H1 (cell line): ENCODE results near the gene MRRF. TPM values are rescaled to one million over a fixed set of nuclear protein-coding genes. Genes with fewer than 3 reads are reported as not detected.

Experiments
- CTCF ChIA-PET: fragments of 300-600 bp; sonication (Branson Sonifier 250); formaldehyde crosslinking; loops from one replicate; lab custom pipeline; 2021; ENCODE audit not compliant: partially characterized antibody; lab: Charles Lee
- POLR2A ChIA-PET: fragments of 300-600 bp; sonication (Branson Sonifier 250); formaldehyde crosslinking; loops from one replicate; lab custom pipeline; 2021; ENCODE audit warnings: inconsistent platforms; ENCODE audit not compliant: partially characterized antibody; lab: Charles Lee
- DNase-seq, 2 experiments: peaks; one replicate each; pipeline versions ENCODE4 v3.0.0 to v3.0.0-alpha.2; 2010 to 2022; ENCODE audit warnings: low spot score in 2 of 2, low read depth in 1 of 2, mixed read lengths in 1 of 2
- FAIRE-seq: peaks from 2 replicates; lab custom pipeline; 2011; peaks lifted over from hg19 to GRCh38; lab: Jason Lieb, UNC
- H2AFZ ChIP-seq: 2 replicates; pipeline ENCODE4 v1.8.1; 2012; ENCODE audit warnings: low read length, inconsistent platforms
- H2AK5ac ChIP-seq: 2 replicates; pipeline ENCODE4 v1.6.1; 2013; ENCODE audit warnings: low read depth, low read length
- H2BK120ac ChIP-seq: replicated peaks from 2 replicates; pipeline ENCODE3; 2013; ENCODE audit warnings: low read depth, low read length, inconsistent platforms
- H2BK12ac ChIP-seq: 2 replicates; pipeline ENCODE4 v1.6.1; 2013; ENCODE audit warnings: low read depth, low read length
- H2BK15ac ChIP-seq: 2 replicates; pipeline ENCODE4 v1.6.1; 2013; ENCODE audit warnings: low read length
- H2BK20ac ChIP-seq: 2 replicates; pipeline ENCODE4 v1.6.1; 2013; ENCODE audit warnings: low read length
- H2BK5ac ChIP-seq: 2 replicates; pipeline ENCODE4 v1.6.1; 2013; ENCODE audit warnings: low read depth, low read length
- H3K14ac ChIP-seq: 2 replicates; pipeline ENCODE4 v1.6.1; 2013; ENCODE audit warnings: inconsistent platforms; ENCODE audit not compliant: insufficient read length
- H3K18ac ChIP-seq: 2 replicates; pipeline ENCODE4 v1.6.1; 2013; ENCODE audit warnings: low read length; ENCODE audit errors: extremely low read depth
- H3K23ac ChIP-seq: 2 replicates; pipeline ENCODE4 v1.6.1; 2013; ENCODE audit warnings: inconsistent platforms; ENCODE audit not compliant: insufficient read length
- H3K23me2 ChIP-seq: 2 replicates; pipeline ENCODE4 v1.6.1; 2013; ENCODE audit warnings: low read depth, low read length
- H3K27ac ChIP-seq: 2 replicates; pipeline ENCODE4 v1.6.1; 2011; ENCODE audit warnings: low read depth, low read length, inconsistent platforms
- H3K27me3 ChIP-seq, 4 experiments: replicated peaks in 1 of 4; 1 replicate in 1 of 4; 2 replicates in 3 of 4; pipeline versions ENCODE4 v1.6.1 to v1.8.1; 2011 to 2013; ENCODE audit warnings: low read length in 3 of 4, mild to moderate bottlenecking in 3 of 4, inconsistent platforms in 2 of 4, mixed read lengths in 2 of 4, moderate library complexity in 1 of 4; ENCODE audit not compliant: control insufficient read depth in 3 of 4, insufficient read depth in 3 of 4; ENCODE audit errors: extremely low read depth in 1 of 4
- H3K36me3 ChIP-seq, 4 experiments: 2 replicates each; pipeline versions ENCODE4 v1.6.1 to v1.8.1; 2011 to 2013; ENCODE audit warnings: mild to moderate bottlenecking in 4 of 4, low read length in 3 of 4, moderate library complexity in 2 of 4, control low read depth in 1 of 4, inconsistent platforms in 1 of 4; ENCODE audit not compliant: insufficient read depth in 4 of 4, control insufficient read depth in 2 of 4
- H3K4ac ChIP-seq: replicated peaks from 2 replicates; pipeline ENCODE3; 2013; ENCODE audit warnings: low read length, low read depth, mixed read lengths, inconsistent platforms; ENCODE audit not compliant: insufficient read length
- H3K4me1 ChIP-seq, 4 experiments: replicated peaks in 1 of 4; 1 replicate in 1 of 4; 2 replicates in 3 of 4; pipeline versions ENCODE4 v1.6.1 to v1.8.1; 2011 to 2013; ENCODE audit warnings: low read length in 3 of 4, inconsistent platforms in 2 of 4, mixed read lengths in 1 of 4; ENCODE audit not compliant: insufficient read depth in 4 of 4, control insufficient read depth in 3 of 4
- H3K4me2 ChIP-seq, 2 experiments: 2 replicates each; pipeline versions ENCODE4 v1.6.1 to v1.8.1; 2011 to 2013; ENCODE audit warnings: low read depth in 2 of 2, low read length in 2 of 2, control low read depth in 1 of 2, inconsistent platforms in 1 of 2, mild to moderate bottlenecking in 1 of 2; ENCODE audit not compliant: insufficient read depth in 1 of 2
- H3K4me3 ChIP-seq, 4 experiments: fragments of 200-600, 300-600 bp in 1 of 4; sonication (generic), shearing (Covaris generic), sonication (Bioruptor Twin) in 1 of 4; 2 replicates each; pipeline versions ENCODE4 v1.5.1 to v1.8.1; 2011 to 2016; ENCODE audit warnings: low read length in 4 of 4, low read depth in 3 of 4, control low read depth in 2 of 4, inconsistent platforms in 2 of 4, mild to moderate bottlenecking in 2 of 4, mixed read lengths in 1 of 4, moderate library complexity in 1 of 4; ENCODE audit not compliant: insufficient read depth in 2 of 4; ENCODE audit errors: extremely low read depth in 1 of 4
- H3K56ac ChIP-seq: replicated peaks from 2 replicates; pipeline ENCODE3; 2013; ENCODE audit warnings: low read depth, mild to moderate bottlenecking, mixed read lengths, low read length, inconsistent platforms; ENCODE audit not compliant: insufficient read length
- H3K79me1 ChIP-seq: 2 replicates; pipeline ENCODE4 v1.6.1; 2013; ENCODE audit warnings: low read depth, low read length, control low read depth
- H3K79me2 ChIP-seq, 2 experiments: 2 replicates each; pipeline versions ENCODE4 v1.6.1 to v1.8.1; 2012 to 2013; ENCODE audit warnings: low read length in 2 of 2, mild to moderate bottlenecking in 2 of 2, inconsistent platforms in 1 of 2; ENCODE audit not compliant: insufficient read depth in 2 of 2, control insufficient read depth in 1 of 2
- H3K9ac ChIP-seq, 4 experiments: replicated peaks in 1 of 4; 1 replicate in 1 of 4; 2 replicates in 3 of 4; pipeline versions ENCODE4 v1.6.1 to v1.8.1; 2011 to 2013; ENCODE audit warnings: low read depth in 3 of 4, low read length in 3 of 4, control low read depth in 2 of 4, mild to moderate bottlenecking in 2 of 4, moderate library complexity in 2 of 4, inconsistent platforms in 1 of 4; ENCODE audit errors: extremely low read depth in 1 of 4
- H3K9me3 ChIP-seq, 2 experiments: 2 replicates each; pipeline versions ENCODE4 v1.6.1 to v1.8.1; 2012 to 2013; ENCODE audit warnings: mild to moderate bottlenecking in 2 of 2, moderate library complexity in 2 of 2, control low read depth in 1 of 2, inconsistent platforms in 1 of 2, low read depth in 1 of 2, low read length in 1 of 2, mixed read lengths in 1 of 2; ENCODE audit not compliant: insufficient read depth in 2 of 2
- H4K20me1 ChIP-seq, 2 experiments: replicated peaks in 1 of 2; 2 replicates each; pipeline versions ENCODE3 to v1.8.1; 2011 to 2013; ENCODE audit warnings: inconsistent platforms in 2 of 2, low read length in 2 of 2, mild to moderate bottlenecking in 1 of 2; ENCODE audit not compliant: insufficient read depth in 2 of 2, control insufficient read depth in 1 of 2
- H4K5ac ChIP-seq: 2 replicates; pipeline ENCODE4 v1.6.1; 2013; ENCODE audit warnings: low read length, low read depth, mixed read lengths, inconsistent platforms; ENCODE audit not compliant: insufficient read length
- H4K8ac ChIP-seq: 2 replicates; pipeline ENCODE4 v1.8.0; 2013; ENCODE audit warnings: mild to moderate bottlenecking, moderate library complexity, low read length, inconsistent platforms; ENCODE audit not compliant: insufficient read depth; ENCODE audit errors: extremely low read depth
- H4K91ac ChIP-seq: replicated peaks from 2 replicates; pipeline ENCODE3; 2013; ENCODE audit warnings: low read length, mixed read lengths, inconsistent platforms; ENCODE audit not compliant: insufficient read length
- EGR1 ChIP-seq: IDR thresholded peaks from 2 replicates; pipeline ENCODE4 v1.6.1; 2011; ENCODE audit warnings: low read depth, low read length, borderline replicate concordance
- MAX ChIP-seq: IDR thresholded peaks from 2 replicates; pipeline ENCODE4 v1.6.1; 2012; ENCODE audit warnings: inconsistent platforms
- NRF1 ChIP-seq: IDR thresholded peaks from 2 replicates; pipeline ENCODE4 v1.6.1; 2011; ENCODE audit warnings: mild to moderate bottlenecking, low read depth, low read length, improper control_type of control experiment
- POU5F1 ChIP-seq: IDR thresholded peaks from 2 replicates; pipeline ENCODE4 v1.6.1; 2011; ENCODE audit warnings: low read depth, mild to moderate bottlenecking, low read length, moderate library complexity
- RAD21 ChIP-seq, 2 experiments: IDR thresholded peaks in 1 of 2; conservative IDR thresholded peaks in 1 of 2; 2 replicates each; pipeline ENCODE4 v1.6.1; 2011; ENCODE audit warnings: low read depth in 2 of 2, low read length in 2 of 2, improper control_type of control experiment in 1 of 2, inconsistent platforms in 1 of 2, mild to moderate bottlenecking in 1 of 2, moderate library complexity in 1 of 2
- RXRA ChIP-seq: IDR thresholded peaks from 2 replicates; pipeline ENCODE4 v1.6.1; 2011; ENCODE audit warnings: low read depth, mild to moderate bottlenecking, low read length, moderate library complexity; ENCODE audit not compliant: insufficient read depth
- TEAD4 ChIP-seq: IDR thresholded peaks from 2 replicates; pipeline ENCODE4 v1.6.1; 2012; ENCODE audit warnings: low read depth, low read length, inconsistent platforms, mixed read lengths
- WGBS, 2 experiments: shearing (Covaris generic) in 1 of 2; methylation state at CpG; one replicate each; pipeline versions ENCODE4 v1.1.6 to v1.1.7; 2013 to 2015; ENCODE audit warnings: low lambda C conversion rate in 2 of 2, mixed read lengths in 2 of 2, inconsistent platforms in 1 of 2, low coverage in 1 of 2, missing lambda C conversion rate in 1 of 2; ENCODE audit not compliant: insufficient replicate concordance in 2 of 2, insufficient coverage in 1 of 2, insufficient read length in 1 of 2; ENCODE audit errors: extremely low coverage in 1 of 2, missing lambda C conversion rate in 1 of 2; 5-methylcytosine and 5-hydroxymethylcytosine counted together
- polyA plus RNA-seq, 7 experiments: library from polyadenylated mRNA; depleted of rRNA in 3 of 7; stranded (reverse) in 5 of 7; unstranded in 2 of 7; fragments of >200 nt in 5 of 7; fragments of 200-250 nt in 2 of 7; gene quantifications; 1 replicate in 5 of 7; 2 replicates in 1 of 7; 4 replicates in 1 of 7; pipeline versions ENCODE4 v1.2.1 to v1.2.3, GENCODE V29; 2011 to 2013; ENCODE audit warnings: missing spikeins in 2 of 7, mixed read lengths in 2 of 7
- total RNA-seq: library from RNA; stranded (reverse); fragmentation: NEBNext Ultra II Directional; extraction: Animal tissue kit (Norgen Biotek cat#: 25700); gene quantifications from 2 replicates; pipeline ENCODE4 v1.2.1, GENCODE V29; 2021

Gene MRRF
- total and polyA plus RNA-seq, 2 of the 8 experiments (the other 6 are each of a cell fraction or from before 2014, with no cell fraction given), result 29.4 to 47.8 TPM

DNA sequence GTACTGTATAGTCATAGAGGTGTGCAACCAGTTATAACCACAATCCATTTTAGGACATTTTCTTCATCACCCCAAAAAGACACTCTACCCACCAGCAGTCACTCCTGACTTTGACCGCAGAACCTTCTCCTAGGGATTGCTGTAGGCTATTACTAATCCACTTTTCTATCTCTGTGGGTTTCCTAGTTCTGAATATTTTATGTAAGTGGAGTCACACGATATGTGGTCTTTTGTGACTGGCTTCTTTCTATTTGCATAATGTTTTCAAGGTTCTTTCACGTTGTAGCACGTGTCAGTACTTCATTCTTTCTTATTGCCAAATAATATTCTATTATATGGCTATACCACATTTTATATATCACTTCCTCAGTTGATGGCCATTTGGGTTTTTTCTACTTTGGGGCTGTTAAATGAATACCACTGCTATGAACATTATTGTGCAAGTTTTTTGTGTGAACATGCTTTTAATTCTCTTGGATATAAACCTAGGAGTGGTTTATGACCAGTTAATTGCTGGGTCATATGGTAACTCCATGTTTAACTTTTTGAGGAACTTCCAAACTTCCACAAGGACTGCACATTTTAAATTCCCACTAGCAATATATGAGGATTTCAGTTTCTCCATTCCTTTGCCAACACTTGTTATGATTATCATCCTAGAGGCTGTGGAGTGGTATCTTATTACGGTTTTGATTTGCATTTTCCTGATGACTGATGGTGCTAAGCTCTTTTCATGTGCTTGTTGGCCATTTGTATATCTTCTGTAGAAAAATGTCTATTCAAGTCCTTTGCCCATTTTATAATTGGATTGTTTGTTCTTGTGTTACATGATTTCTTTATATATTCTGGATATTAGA lies 37.8 kb downstream of the MRRF start:
- Histone ChIP-seq H3K56ac (no peak overlapping the region), H2AFZ (no peak overlapping the region), H3K27ac (no peak overlapping the region), H2BK120ac (no peak overlapping the region), H3K23me2 (no peaks in the 10 kb centered on the region), H3K4ac (no peak overlapping the region), H2BK5ac (no peak overlapping the region)
- WGBS, 2 experiments, result 66% methylated on average over 5 of the region's 5 CpGs; no CpG with 5 or more reads in 1 of the 2 experiments
- TF ChIP-seq POU5F1, result no peak
- TF ChIP-seq MAX, result no peak
- no peak for TF ChIP-seq NRF1
- no peak for TF ChIP-seq RAD21 (IDR thresholded peaks at IDR 0.05 in 1 of 2, conservative IDR thresholded peaks at IDR 0.05 in 1 of 2; ENCODE audit: low read depth in 2 of 2, low read length in 2 of 2)
- TF ChIP-seq EGR1, result no peak
- TF ChIP-seq RXRA, result no peak
- no peak for TF ChIP-seq TEAD4
- TF ChIP-seq, all 59 proteins: peak for 0
- DNase-seq (no peak), FAIRE-seq (no peak)
- Histone ChIP-seq H4K5ac (no peak overlapping the region), H3K23ac (no peak overlapping the region), H3K79me1 (peaks cover 2% of the 10 kb centered on the region), H3K9ac (no peak overlapping the region), H3K9me3 (no peaks in the 10 kb centered on the region), H3K79me2 (peaks cover 0 to 3% of the 10 kb centered on the region in 2 experiments; a peak in 1 of 4 replicates), H3K4me3 (no peak overlapping the region), H4K91ac (no peak overlapping the region), H3K18ac (no peak overlapping the region), H2BK20ac (no peak overlapping the region), H3K4me2 (no peak overlapping the region), H3K4me1 (no peaks in the 10 kb centered on the region), H2BK15ac (no peak overlapping the region), H2BK12ac (no peak overlapping the region), H4K20me1 (peaks cover 0 to 5% of the 10 kb centered on the region in 2 experiments), H3K27me3 (no peaks in the 10 kb centered on the region), H4K8ac (no peak overlapping the region), H3K36me3 (peaks cover 0 to 8% (median 2%) of the 10 kb centered on the region in 4 experiments; a peak in 2 of 8 replicates), H3K14ac (no peak overlapping the region), H2AK5ac (no peak overlapping the region)
- ChIA-PET CTCF (interaction anchor here (1.4 kb wide), 1 partner anchor 12 kb away, joined by 5 read pairs; no protein-coding TSS in a partner anchor), POLR2A (interaction anchor here (0.6 to 0.9 kb wide), 2 partner anchors 365 to 705 kb away, joined by 3 read pairs; no protein-coding TSS in a partner anchor)
